Globus pallidus (tissue), 1 donor: ENCODE data around the gene CNN2.
"Not testable (repeated sequence)": the region's sequence is repeated elsewhere in the genome, so short reads cannot be mapped to it uniquely, and the experiment has no call there.

Experiments used
- DNase-seq: peaks from one replicate; pipeline ENCODE4 v3.0.0-alpha.2; 2015; ENCODE audit warnings: low spot score

Gene CNN2

DNA sequence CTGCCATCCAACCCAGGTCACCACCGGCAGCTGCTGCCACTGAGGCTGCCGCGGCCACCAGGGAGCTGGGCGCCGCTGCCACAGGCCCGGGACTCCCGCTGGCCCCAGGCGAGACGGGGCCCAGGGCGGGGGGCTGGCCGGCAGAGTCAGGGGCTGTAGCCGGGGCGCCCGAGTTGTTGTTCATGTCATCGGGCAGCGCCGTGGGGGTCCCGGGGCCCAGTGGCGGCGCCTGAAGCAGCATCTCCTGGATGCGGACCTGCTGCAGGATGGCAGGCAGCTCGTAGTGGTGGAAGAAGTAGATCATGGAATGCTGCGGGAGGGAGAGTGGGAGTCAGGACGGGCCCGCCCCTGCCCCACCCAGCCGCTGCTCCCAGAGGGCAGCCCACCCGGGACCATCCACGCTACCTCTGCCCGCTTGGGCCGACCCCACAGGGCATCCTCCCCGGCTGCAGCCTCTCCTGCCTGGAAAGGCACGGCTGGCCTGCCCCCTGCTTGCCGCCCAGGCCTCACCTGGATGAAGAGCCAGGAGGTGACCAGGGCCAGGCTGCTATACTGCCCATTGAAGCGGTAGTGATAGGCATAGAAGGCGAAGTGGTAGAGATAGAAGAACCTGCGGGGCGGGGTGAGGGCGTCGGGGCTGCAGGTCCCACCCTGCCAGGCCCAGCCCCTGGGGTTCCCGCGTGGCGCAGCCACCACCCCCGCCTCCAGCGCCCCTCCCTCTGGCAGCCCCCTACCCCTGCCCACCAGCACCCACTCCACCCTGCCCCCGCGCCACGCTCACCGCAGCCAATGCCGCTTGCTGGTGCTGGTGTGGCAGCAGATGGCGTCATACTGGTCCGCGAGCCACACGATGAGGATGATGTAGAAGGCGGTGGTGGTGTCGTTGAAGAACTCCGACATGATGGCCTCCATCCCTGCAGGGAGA is 15.6 kb upstream of the CNN2 start:
- no peak for DNase-seq

- no peak for DNase-seq
These were observed 14.5 kb upstream of the CNN2 start for GRCh38 chr19:1011831-1012333.

GRCh38 chr19:1012334-1012733 is 14.1 kb upstream of the CNN2 start:
- DNase-seq = no peak

GRCh38 chr19:1013218-1013617 is 13.2 kb upstream of the CNN2 start:
- DNase-seq = no peak

- no peak for DNase-seq
These were observed 12.0 kb upstream of the CNN2 start for GRCh38 chr19:1014161-1015060.

- no peak for DNase-seq
These were observed 11.2 kb upstream of the CNN2 start for GRCh38 chr19:1015061-1015781.

DNA sequence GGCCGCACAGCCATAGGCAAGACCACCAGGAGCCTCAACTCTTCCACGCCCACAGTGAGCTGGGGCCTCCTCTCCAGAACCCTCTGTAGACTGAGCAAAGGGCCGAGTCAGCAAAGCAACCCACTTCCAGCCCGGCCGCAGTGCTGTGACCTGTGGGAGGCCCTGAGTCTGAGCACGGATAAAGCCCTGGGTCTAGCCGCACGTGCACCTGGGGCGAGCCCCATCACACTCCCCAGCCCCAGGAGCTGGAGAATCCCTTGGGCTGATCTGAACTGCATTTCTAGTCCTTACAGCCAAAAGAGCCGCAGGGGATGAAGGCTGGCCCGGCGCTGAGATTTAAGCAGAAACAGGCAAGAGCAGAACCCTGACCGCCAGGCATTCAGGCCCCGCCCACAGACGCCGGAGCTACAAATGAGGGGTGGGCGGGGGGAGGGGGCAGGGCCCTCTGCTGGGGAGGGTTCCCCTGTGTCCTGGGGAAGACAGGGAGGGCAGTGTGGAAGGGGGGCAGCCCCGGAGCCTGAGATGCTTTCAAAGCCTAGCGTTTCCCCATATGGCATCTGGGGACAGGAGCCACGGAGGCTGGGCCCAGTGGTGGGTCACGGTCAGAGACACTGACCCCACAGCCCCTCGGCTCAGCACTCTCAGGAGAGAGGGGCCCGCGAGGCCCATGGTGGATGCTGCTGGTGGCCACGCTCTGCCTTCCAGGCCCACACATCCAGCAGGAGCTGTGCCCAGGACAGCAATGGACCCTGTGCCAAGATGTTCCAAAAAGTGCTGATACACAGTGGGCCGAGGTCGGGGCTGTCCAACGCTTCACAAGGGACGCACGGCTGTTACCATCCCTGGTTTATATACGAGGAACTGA is 10.4 kb upstream of the CNN2 start:
- DNase-seq = no peak

DNA sequence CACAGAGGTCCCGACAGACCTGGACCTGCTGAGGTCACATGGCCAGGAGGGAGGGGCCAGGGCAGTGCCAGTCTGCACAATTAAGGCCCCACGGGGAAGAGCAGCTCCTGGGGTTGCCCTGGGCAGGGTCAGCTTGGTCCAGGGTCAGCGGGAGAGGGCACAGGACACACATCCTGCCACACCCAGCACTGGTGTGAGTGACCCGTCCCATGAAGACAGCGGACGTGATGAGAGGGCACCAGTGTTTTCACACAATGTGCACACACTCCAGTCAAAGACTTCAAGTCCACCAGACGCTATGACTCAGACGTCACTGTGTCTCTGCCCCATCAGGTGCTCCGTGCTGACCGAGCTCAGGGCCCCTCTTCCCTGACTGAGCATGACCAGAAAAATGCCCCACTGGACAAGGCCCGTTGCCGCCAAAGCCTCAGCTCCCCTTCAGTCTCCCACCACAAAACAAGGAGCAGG is 9.7 kb upstream of the CNN2 start:
- DNase-seq = no peak

GRCh38 chr19:1017115-1017905 is 9.1 kb upstream of the CNN2 start:
- DNase-seq = no peak

- no peak for DNase-seq
These were observed 8.5 kb upstream of the CNN2 start for GRCh38 chr19:1017906-1018305.

DNA sequence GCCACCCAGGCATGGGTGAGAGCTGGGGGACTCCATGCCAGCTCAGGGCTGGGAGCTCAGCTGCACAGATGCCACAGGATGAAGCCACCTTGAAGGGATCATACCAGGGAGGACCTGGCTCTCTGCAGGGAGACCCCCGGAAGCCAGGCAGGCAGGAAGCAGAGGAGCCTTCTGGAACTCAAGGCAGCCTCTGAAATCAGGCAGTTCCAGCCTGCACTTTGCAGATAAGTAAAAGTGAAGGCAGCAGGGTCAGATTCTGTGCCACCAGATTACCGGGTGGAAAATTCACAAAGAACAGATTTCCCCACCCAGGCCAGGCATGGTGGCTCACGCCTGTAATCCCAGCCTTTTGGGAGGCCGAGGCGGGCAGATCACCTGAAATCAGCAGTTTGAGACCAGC is 8.0 kb upstream of the CNN2 start:
- DNase-seq = no peak

DNA sequence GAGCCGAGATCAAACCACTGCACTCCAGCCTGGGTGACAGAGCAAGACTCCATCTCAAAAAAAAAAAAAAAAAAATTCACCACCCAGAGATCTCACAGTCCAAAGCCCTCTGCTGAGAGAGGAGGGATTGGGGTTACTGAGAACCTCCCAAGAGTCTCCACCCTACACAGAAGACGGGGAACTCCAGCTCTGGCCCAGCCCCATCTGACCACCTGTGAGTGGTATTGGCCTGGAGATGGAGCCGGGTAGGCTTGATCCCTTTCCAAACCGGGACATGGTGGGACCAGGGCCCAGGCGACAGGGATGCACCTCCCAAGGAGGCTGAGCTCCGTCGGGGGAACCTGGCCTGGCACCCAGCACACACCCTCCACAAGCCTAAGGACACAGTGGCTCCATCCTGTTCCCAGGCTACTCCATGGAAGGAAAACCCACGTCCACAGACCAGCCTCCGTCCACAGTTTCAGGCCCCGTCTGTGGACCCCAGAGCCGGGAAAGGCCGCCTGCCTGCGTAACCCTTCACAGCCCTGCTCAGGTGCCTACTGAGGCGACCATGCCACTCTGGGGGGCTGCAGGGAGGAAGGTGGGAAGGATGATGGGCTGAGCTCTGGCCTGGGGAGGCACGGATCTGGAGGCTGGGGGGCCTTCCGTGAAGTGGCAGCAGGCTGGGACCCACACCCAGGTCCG is 7.3 kb upstream of the CNN2 start:
- no peak for DNase-seq

DNA sequence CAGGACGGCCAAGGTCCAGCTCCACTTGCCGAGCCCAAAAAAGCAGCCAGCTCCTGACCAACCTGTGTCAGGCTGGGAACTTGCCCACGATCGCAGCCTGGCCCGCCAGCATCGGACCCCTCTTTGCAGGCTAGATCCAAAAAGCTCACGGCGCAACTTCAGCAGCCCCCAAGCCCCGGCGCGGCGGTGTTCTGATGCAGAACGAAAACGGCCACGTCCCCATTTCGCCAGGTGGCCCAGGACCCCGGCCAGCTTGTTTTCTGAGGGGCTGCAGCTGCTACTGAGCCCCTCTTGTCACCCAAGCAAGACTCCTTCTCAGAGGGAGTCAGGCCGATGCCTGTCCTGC is 6.8 kb upstream of the CNN2 start:
- DNase-seq = no peak

- no peak for DNase-seq
These were observed 6.2 kb upstream of the CNN2 start for GRCh38 chr19:1019980-1020867.

GRCh38 chr19:1020868-1021425 is 5.5 kb upstream of the CNN2 start, which contains the start of gene TMEM259:
TSS of gene TMEM259 (minus strand) at chr19:1021123. CDS start at chr19:1020996, 127 bp downstream.
- DNase-seq = peak; percentile 98

DNA sequence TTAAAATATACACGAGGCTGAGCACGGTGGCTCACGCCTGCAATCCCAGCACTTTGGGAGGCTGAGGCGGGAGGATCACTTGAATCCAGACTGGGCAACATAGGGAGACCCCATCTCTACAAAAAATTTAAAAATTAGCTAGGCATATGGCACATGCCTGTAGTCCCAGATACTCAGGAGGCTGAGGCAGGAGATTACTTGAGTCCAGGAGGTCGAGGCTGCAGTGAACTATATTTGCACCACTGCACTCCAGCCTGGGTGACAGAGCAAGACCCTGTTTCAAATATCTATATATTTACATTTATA is 2.6 kb upstream of the CNN2 start:
- DNase-seq = not testable (repeated sequence)

DNA sequence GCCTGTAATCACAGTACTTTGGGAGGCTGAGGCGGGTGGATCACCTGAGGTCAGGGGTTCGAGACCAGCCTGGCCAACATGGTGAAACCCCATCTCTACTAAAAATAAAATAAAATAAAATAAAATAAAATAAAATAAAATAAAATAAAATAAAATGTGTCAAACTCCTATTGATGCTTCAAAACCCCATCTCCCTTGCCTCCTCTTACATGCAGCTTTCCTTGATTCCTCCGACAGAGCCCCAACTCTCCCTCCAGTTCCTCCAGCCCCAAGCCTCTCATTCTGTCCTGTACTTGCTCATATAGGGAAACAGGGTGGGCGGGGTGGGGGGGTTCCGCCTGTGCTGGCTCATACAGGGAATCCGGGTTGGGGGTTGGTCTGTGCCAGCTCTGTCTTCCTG is 1.3 kb upstream of the CNN2 start:
- DNase-seq = not testable (repeated sequence)
